ENCODE measurements around the gene GLOD4. TPM values are rescaled to one million over a fixed set of nuclear protein-coding genes. Genes with fewer than 3 reads are reported as not detected.

GLOD4 gene
- total RNA-seq, 4 donors from 2014 or later, result 28.6 to 53.7 (median 37.0) TPM

GRCh38 chr17:814371-814770 is 32.3 kb upstream of the GLOD4 start:
- H3K4me3 ChIP-seq, result no peak overlapping the region
- WGBS, 2 donors, result 91 to 92% methylated on average over 20 of the region's 20 CpGs
- peaks cover 0 to 33% (median 0%) of the 10 kb centered on the region in 3 donors for H3K36me3 ChIP-seq

GRCh38 chr17:812638-813204 is 30.6 kb upstream of the GLOD4 start:
- DNase-seq (ENCODE audit: low spot score in 2 of 2), result no peak
- Histone ChIP-seq H3K4me3 (no peak overlapping the region), H3K4me1 (no peaks in the 10 kb centered on the region), H3K36me3 (peaks cover 0 to 17% (median 0%) of the 10 kb centered on the region in 3 donors), H3K27me3 (no peaks in the 10 kb centered on the region), H3K9me3 (no peaks in the 10 kb centered on the region), H3K27ac (no peak overlapping the region)
- TF ChIP-seq, protein P1, sequence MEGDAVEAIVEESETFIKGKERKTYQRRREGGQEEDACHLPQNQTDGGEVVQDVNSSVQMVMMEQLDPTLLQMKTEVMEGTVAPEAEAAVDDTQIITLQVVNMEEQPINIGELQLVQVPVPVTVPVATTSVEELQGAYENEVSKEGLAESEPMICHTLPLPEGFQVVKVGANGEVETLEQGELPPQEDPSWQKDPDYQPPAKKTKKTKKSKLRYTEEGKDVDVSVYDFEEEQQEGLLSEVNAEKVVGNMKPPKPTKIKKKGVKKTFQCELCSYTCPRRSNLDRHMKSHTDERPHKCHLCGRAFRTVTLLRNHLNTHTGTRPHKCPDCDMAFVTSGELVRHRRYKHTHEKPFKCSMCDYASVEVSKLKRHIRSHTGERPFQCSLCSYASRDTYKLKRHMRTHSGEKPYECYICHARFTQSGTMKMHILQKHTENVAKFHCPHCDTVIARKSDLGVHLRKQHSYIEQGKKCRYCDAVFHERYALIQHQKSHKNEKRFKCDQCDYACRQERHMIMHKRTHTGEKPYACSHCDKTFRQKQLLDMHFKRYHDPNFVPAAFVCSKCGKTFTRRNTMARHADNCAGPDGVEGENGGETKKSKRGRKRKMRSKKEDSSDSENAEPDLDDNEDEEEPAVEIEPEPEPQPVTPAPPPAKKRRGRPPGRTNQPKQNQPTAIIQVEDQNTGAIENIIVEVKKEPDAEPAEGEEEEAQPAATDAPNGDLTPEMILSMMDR (IDR thresholded peaks at IDR 0.05), result no peak
- TF ChIP-seq EP300 (IDR thresholded peaks at IDR 0.05), result no peak
- no peak for TF ChIP-seq POLR2A (IDR thresholded peaks at IDR 0.05)
- WGBS, 2 donors, result 90 to 92% methylated on average over 14 of the region's 14 CpGs

More at GRCh38 chr17:814371-814770, 32.3 kb upstream of the GLOD4 start:
- Histone ChIP-seq H3K4me1 (no peaks in the 10 kb centered on the region), H3K27ac (no peak overlapping the region), H3K9me3 (no peaks in the 10 kb centered on the region), H3K27me3 (no peaks in the 10 kb centered on the region)
- TF ChIP-seq, protein P1 (IDR thresholded peaks at IDR 0.05), result no peak
- TF ChIP-seq POLR2A (IDR thresholded peaks at IDR 0.05), result no peak
- TF ChIP-seq EP300 (IDR thresholded peaks at IDR 0.05), result no peak
- DNase-seq (ENCODE audit: low spot score in 2 of 2), result no peak

GRCh38 chr17:811051-811784 is 29.1 kb upstream of the GLOD4 start:
- no peak for DNase-seq (ENCODE audit: low spot score in 2 of 2)
- TF ChIP-seq EP300 (IDR thresholded peaks at IDR 0.05) (no peak), POLR2A (IDR thresholded peaks at IDR 0.05) (no peak)
- TF ChIP-seq, protein P1 (IDR thresholded peaks at IDR 0.05), result no peak
- Histone ChIP-seq H3K27me3 (no peaks in the 10 kb centered on the region), H3K9me3 (no peaks in the 10 kb centered on the region), H3K4me1 (no peaks in the 10 kb centered on the region), H3K27ac (no peak overlapping the region), H3K4me3 (no peak overlapping the region), H3K36me3 (peaks cover 0 to 10% (median 0%) of the 10 kb centered on the region in 3 donors)
- WGBS, 2 donors, result 65% methylated on average over 18 to 29 of the region's 29 CpGs

DNA sequence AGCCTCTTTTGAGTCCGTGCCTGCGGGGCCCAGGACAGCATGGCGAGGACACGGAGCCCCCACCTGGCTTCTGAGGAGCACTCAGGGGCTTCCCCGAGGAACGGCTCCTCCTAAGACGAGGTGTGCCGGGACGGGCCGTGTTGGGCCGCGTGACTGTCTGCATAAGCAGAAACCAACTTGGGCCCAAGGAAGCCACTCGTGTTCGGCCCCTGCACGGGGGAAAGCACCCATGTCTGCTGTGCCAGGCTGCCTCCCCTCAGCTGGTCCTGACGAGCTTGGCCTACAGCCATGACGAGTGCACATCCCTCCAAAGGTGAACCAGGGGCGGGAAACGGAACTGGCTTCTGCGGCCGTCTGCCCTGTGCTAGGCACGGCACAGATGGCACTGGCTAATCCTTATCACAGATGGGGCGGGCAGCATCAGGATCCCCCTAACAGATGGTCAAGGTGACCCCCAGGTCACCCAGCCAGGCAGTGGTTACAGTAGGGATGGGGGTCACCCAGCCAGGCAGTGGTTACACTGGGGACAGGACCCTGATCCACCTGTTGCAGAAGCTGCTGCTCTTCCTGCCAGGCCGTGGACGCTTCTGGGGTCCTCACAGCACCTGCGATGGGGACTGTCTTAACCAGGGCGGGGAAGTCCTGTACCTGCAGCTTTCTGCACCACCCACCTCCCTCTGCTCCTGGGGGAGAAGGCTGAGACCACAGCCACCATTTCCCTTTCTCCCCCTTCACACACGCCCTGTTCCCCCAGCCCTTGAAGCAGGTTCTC is 25.6 kb upstream of the GLOD4 start:
- no peak overlapping the region for H3K27ac ChIP-seq
- no peaks in the 10 kb centered on the region for H3K9me3 ChIP-seq
- no peaks in the 10 kb centered on the region for H3K4me1 ChIP-seq
- no peak for DNase-seq (ENCODE audit: low spot score in 2 of 2)
- 88% methylated on average over 23 to 24 of the region's 28 CpGs for WGBS, 2 donors
- no peak overlapping the region for H3K4me3 ChIP-seq
- H3K36me3 ChIP-seq, result peaks cover 0 to 11% (median 0%) of the 10 kb centered on the region in 3 donors
- TF ChIP-seq EP300 (IDR thresholded peaks at IDR 0.05), result no peak
- no peaks in the 10 kb centered on the region for H3K27me3 ChIP-seq

DNA sequence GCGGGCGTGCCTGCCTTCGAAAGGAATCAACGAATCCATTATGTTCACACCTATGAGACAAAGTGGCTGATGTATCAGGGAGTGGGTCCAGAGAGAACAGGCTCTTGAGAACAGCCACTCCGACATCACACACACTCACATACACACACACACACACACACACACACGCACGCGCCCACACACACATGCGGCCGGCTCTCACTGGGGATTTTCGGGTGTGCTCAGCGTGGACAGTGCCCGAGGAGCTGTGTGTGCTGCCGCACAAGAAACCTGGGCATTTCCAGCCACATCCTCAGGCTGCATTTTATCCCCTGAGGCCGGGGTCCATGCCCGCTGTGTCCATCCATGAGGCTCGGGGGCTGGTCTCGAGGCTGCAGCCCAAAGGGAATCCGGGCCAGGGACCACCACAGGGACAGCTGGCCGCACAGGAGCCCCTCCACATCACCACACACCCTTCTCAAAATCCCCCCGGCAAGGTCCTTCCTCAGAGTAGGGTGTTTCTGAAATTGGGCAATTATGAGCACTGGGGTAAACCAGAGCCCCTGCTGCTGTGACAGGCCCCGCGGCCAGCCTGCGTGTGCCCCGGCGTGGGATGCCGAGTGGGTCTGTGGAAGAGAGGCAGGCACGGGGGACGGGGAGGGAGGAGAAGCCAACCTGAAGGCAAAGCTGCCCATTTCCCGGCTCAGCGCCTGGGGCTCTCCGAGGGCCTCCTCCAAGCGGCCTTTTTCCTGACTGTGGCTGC is 24.9 kb upstream of the GLOD4 start:
- H3K9me3 ChIP-seq, result no peaks in the 10 kb centered on the region
- no peaks in the 10 kb centered on the region for H3K27me3 ChIP-seq
- DNase-seq (ENCODE audit: low spot score in 2 of 2), result no peak
- TF ChIP-seq POLR2A (IDR thresholded peaks at IDR 0.05), result no peak
- TF ChIP-seq, protein P1 (IDR thresholded peaks at IDR 0.05), result no peak
- TF ChIP-seq EP300 (IDR thresholded peaks at IDR 0.05), result no peak
- no peaks in the 10 kb centered on the region for H3K4me1 ChIP-seq
- H3K27ac ChIP-seq, result no peak overlapping the region
- WGBS, 2 donors, result 84 to 86% methylated on average over 26 to 33 of the region's 33 CpGs
- no peak overlapping the region for H3K4me3 ChIP-seq
- peaks cover 0 to 15% (median 0%) of the 10 kb centered on the region in 3 donors for H3K36me3 ChIP-seq

Measured in tibial nerve (tissue), 4 donors.